Calu3 (cell line): ENCODE results near the gene ZNF396. TPM values are rescaled to one million over a fixed set of nuclear protein-coding genes. Genes with fewer than 3 reads are reported as not detected.
A peak's percentile ranks its signal among the peaks of the same experiment; 100 is the strongest.

Experiments
- BruUV-seq: library from RNA; stranded (reverse); fragments of 400-500 nt; replicated peaks from 2 replicates; lab custom pipeline; 2021; lab: Mats Ljungman, UMichigan
- CTCF ChIA-PET: fragments of 300-600 bp; sonication (Branson Sonifier 250); formaldehyde crosslinking; loops from one replicate; lab custom pipeline; 2022; ENCODE audit warnings: antibody characterized with exemption; lab: Charles Lee
- DNase-seq: peaks from one replicate; pipeline ENCODE4 v3.0.0; 2022
- H3K27ac Mint-ChIP-seq: one replicate; pipeline ENCODE4 v1.8.0; 2022; ENCODE audit warnings: mixed read lengths; ENCODE audit not compliant: unreplicated experiment
- H3K27me3 Mint-ChIP-seq: one replicate; pipeline ENCODE4 v1.8.0; 2022; ENCODE audit warnings: mixed read lengths; ENCODE audit not compliant: unreplicated experiment
- H3K36me3 Mint-ChIP-seq: one replicate; pipeline ENCODE4 v1.8.0; 2022; ENCODE audit warnings: mild to moderate bottlenecking, moderate library complexity, mixed read lengths; ENCODE audit not compliant: insufficient read depth, unreplicated experiment
- H3K4me1 Mint-ChIP-seq: one replicate; pipeline ENCODE4 v1.8.0; 2022; ENCODE audit warnings: mild to moderate bottlenecking, low read depth, mixed read lengths; ENCODE audit not compliant: unreplicated experiment
- H3K4me3 Mint-ChIP-seq: one replicate; pipeline ENCODE4 v1.8.0; 2022; ENCODE audit warnings: mild to moderate bottlenecking, low read depth, moderate library complexity, mixed read lengths; ENCODE audit not compliant: unreplicated experiment
- H3K9me3 Mint-ChIP-seq: one replicate; pipeline ENCODE4 v1.8.0; 2022; ENCODE audit warnings: low read depth, mixed read lengths; ENCODE audit not compliant: unreplicated experiment
- intact Hi-C: fragments of 100-400 bp; cut with micrococcal nuclease; formaldehyde crosslinking; loops from one replicate; pipeline ENCODE4 v1.10.0; 2022; ENCODE audit not compliant: unreplicated experiment
- total RNA-seq: library from RNA; stranded (reverse); gene quantifications from 2 replicates; pipeline ENCODE4 v1.2.3, GENCODE V29; 2022
- TF ChIP-seq, protein P1 (sequence below): fragments of 200-600 bp; IDR thresholded peaks from one replicate; pipeline ENCODE4 v1.8.0; 2022; ENCODE audit warnings: antibody characterized with exemption; ENCODE audit not compliant: unreplicated experiment

ZNF396 gene
- total RNA-seq, 1 experiment from 2014 or later: 1.7 TPM

DNA sequence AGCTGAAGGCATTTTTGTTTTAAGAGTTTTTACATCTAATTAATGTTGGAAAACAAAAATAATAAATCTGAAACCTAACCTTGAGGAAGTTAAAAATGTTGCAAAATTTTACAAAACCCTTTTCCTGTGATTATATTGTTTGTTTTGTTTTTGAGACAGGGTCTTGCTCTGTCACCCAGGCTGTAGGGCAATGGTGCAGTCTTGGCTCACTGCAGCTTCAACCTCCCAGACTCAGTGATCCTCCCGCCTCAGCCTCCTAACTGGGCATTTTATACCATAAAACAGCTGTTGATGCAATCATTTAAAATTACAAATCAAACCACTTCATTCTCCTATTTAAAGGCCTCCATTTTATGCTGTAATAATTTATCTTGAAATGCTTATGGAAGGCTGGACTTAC lies 31.2 kb downstream of the ZNF396 start:
- Mint-ChIP-seq H3K4me3 (no peak overlapping the region), H3K27me3 (no peaks in the 10 kb centered on the region), H3K4me1 (peaks cover 11% of the 10 kb centered on the region), H3K27ac (peak overlapping the region; percentile 84), H3K9me3 (peaks cover 2% of the 10 kb centered on the region), H3K36me3 (peaks cover 25% of the 10 kb centered on the region)
- BruUV-seq: no TSS peak
- DNase-seq: no peak
- intact Hi-C loops: no loop called here
- TF ChIP-seq, protein P1, sequence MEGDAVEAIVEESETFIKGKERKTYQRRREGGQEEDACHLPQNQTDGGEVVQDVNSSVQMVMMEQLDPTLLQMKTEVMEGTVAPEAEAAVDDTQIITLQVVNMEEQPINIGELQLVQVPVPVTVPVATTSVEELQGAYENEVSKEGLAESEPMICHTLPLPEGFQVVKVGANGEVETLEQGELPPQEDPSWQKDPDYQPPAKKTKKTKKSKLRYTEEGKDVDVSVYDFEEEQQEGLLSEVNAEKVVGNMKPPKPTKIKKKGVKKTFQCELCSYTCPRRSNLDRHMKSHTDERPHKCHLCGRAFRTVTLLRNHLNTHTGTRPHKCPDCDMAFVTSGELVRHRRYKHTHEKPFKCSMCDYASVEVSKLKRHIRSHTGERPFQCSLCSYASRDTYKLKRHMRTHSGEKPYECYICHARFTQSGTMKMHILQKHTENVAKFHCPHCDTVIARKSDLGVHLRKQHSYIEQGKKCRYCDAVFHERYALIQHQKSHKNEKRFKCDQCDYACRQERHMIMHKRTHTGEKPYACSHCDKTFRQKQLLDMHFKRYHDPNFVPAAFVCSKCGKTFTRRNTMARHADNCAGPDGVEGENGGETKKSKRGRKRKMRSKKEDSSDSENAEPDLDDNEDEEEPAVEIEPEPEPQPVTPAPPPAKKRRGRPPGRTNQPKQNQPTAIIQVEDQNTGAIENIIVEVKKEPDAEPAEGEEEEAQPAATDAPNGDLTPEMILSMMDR: no peak
- CTCF ChIA-PET: interaction anchor here (1.2 kb wide), 1 partner anchor 9 kb away, joined by 3 read pairs; no protein-coding TSS in a partner anchor

DNA sequence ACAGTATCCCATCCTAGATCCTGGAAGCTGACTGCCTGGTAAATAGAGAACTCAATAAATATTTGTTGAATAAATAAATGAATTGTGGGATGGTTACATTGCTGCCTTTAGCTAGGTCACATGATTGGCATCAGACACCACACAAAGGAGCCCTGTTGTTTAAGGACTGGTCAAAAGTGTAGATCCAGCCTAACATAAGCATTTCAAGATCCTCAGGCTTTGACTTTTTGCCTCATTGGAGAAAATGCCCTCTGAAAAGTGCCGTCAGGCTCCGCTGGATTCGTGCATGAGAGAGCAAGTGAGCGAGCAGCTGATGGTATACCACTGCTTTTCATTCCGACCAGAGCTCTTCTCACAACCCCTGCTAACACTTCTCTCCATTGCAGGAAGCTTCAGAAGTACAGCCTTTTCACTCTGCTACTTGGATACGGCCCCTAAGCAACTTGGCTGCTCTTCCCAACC lies 31.6 kb downstream of the ZNF396 start:
- no peak for DNase-seq
- CTCF ChIA-PET: interaction anchor here (1.2 kb wide), 1 partner anchor 10 kb away, joined by 3 read pairs; no protein-coding TSS in a partner anchor
- intact Hi-C loops: no loop called here
- TF ChIP-seq, protein P1: no peak
- peak overlapping the region; percentile 84 for H3K27ac Mint-ChIP-seq
- H3K27me3 Mint-ChIP-seq: no peaks in the 10 kb centered on the region
- no TSS peak for BruUV-seq
- peak overlapping the region; percentile 90 for H3K4me3 Mint-ChIP-seq
- H3K36me3 Mint-ChIP-seq: peaks cover 25% of the 10 kb centered on the region
- H3K4me1 Mint-ChIP-seq: peaks cover 11% of the 10 kb centered on the region
- no peaks in the 10 kb centered on the region for H3K9me3 Mint-ChIP-seq

DNA sequence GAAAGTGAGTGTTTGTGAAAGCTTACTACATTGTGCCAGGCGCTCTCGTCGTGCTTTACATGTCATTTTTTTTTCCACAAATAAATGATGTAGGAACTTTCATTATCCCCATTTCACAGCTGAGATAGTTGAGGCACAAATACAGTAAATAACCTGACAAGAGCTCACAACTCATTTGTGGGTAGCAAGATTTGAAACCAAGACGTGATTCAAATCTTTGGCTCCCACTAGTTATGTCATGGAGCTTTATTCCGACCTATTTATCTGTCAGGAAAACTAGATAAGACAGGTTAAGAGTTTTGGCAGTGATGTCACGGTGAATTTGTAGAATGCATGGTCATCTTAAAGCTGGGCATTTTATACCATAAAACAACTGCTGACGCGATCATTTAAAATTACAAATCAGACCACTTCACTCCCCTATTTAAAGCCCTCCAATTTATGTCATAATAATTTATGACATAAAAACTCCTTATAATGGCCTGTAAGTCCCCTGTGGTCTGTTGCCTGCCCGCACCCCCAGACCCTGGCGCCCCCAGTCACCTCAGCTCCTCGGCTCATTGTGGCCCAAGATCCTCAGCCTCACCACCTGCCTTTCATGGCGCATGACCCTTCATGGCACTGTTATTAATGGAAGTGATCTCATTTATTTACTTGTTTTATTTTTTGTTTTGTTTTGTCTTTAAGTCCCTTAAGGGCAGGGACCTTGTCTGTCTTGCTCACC lies 32.2 kb downstream of the ZNF396 start:
- no TSS peak for BruUV-seq

DNA sequence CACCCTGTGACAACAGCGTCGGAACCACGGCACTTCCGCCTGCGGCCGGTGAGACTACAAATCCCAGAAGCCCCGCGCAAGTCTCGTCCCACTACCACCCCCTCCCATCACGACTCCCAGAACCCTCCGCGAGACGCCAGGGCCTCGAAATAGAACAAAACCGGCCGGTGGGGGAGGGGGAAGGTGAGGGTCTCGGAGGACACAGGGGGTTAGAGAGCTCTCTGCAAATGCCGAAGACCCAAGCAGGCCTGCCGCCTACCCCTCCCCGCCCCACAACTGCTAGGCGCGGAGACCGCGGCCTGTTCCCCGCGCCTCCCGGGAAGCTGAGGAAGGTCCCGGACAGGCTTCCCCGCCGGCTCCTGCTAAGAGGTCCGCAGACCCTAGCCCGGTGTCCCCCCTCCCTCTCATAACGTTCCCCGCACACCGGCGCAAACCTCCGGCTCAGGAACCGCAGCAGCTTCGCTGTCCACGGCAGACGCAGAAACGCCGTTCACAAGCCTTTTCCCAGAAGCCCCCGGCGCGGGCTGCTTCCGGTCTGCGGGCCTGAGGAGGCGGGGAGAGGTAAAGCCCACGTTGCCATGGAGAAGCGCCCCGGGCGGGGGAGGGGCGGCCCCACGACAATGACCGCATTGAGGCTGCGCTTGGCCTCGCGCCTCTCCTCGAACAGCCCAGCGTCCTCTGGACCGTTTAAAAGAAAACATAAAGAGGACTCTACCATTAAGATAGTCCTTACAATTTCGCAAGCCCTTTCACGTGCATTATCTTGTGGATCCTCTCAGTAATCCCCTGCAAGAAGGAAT lies 33.0 kb downstream of the ZNF396 start, which contains the start of gene ZNF24:
TSS of gene ZNF24 (minus strand) at position 485 of the 800 bp plus-strand sequence. CDS start 3,770 bp downstream, outside the sequence.
- H3K27ac Mint-ChIP-seq: peak within 1 kb of the TSS; percentile 84
- BruUV-seq: TSS peak; percentile 65
- DNase-seq: peak; percentile 97
- H3K9me3 Mint-ChIP-seq: no peaks in the 10 kb centered on the region
- intact Hi-C loops: loop anchor here (2.0 kb wide), 1 partner anchor 103 kb away; the partner anchor contains the start of gene ZNF397
- CTCF ChIA-PET: interaction anchor here (1.1 to 1.2 kb wide), 2 partner anchors 135 to 336 kb away, joined by 3 read pairs; no protein-coding TSS in a partner anchor
- TF ChIP-seq, protein P1: no peak
- no peaks in the 10 kb centered on the region for H3K27me3 Mint-ChIP-seq
- H3K4me1 Mint-ChIP-seq: peaks cover 18% of the 10 kb centered on the region
- H3K36me3 Mint-ChIP-seq: peaks cover 38% of the 10 kb centered on the region
- H3K4me3 Mint-ChIP-seq: peak within 1 kb of the TSS; percentile 90

More for the DNA sequence above, 32.2 kb downstream of the ZNF396 start:
- H3K27ac Mint-ChIP-seq: peak overlapping the region; percentile 84
- TF ChIP-seq, protein P1: no peak
- no peak for DNase-seq
- intact Hi-C loops: no loop called here
- peaks cover 31% of the 10 kb centered on the region for H3K36me3 Mint-ChIP-seq
- H3K4me1 Mint-ChIP-seq: peaks cover 11% of the 10 kb centered on the region
- H3K9me3 Mint-ChIP-seq: no peaks in the 10 kb centered on the region
- H3K4me3 Mint-ChIP-seq: peak overlapping the region; percentile 90
- CTCF ChIA-PET: interaction anchor here (1.1 to 1.2 kb wide), 3 partner anchors 10 to 337 kb away, joined by 3 read pairs; no protein-coding TSS in a partner anchor
- no peaks in the 10 kb centered on the region for H3K27me3 Mint-ChIP-seq
